Thoracic aorta (tissue), 2 donors: ENCODE results near the gene NLRP12. TPM values are rescaled to one million over a fixed set of nuclear protein-coding genes. Genes with fewer than 3 reads are reported as not detected.
"Not testable (repeated sequence)": the region's sequence is repeated elsewhere in the genome, so short reads cannot be mapped to it uniquely, and the experiment has no call there.

Experiments used
- ATAC-seq: fragments of 150-250 bp; one replicate; pipeline ENCODE4 v1.8.0; 2017; ENCODE audit warnings: low read depth; ENCODE audit not compliant: insufficient number of reproducible peaks, low FRiP score
- DNase-seq: peaks from one replicate; pipeline ENCODE4 v3.0.0-alpha.2; 2020; ENCODE audit warnings: low spot score
- H3K27ac ChIP-seq, 2 donors: fragments of 200-600 bp; sonication (generic); 1 replicate in 1 of 2; 2 replicates in 1 of 2; pipeline ENCODE4 v1.5.1; 2016; ENCODE audit warnings: mild to moderate bottlenecking in 2 of 2, moderate library complexity in 2 of 2
- H3K27me3 ChIP-seq: fragments of 200-600 bp; sonication (generic); replicated peaks from 2 replicates; pipeline ENCODE4 v1.6.0; 2016; ENCODE audit warnings: mild to moderate bottlenecking; ENCODE audit not compliant: insufficient read depth
- H3K36me3 ChIP-seq: fragments of 200-600 bp; sonication (generic); one replicate; pipeline ENCODE4 v1.5.1; 2016
- H3K4me1 ChIP-seq, 2 donors: fragments of 200-600 bp; sonication (generic); 1 replicate in 1 of 2; 2 replicates in 1 of 2; pipeline versions ENCODE4 v1.5.1 to v1.6.0; 2016; ENCODE audit warnings: low read depth in 2 of 2, mild to moderate bottlenecking in 1 of 2; ENCODE audit not compliant: control insufficient read depth in 1 of 2
- H3K4me3 ChIP-seq: fragments of 200-600 bp; sonication (generic); 2 replicates; pipeline ENCODE4 v1.5.1; 2016; ENCODE audit warnings: mild to moderate bottlenecking
- H3K9me3 ChIP-seq: fragments of 200-600 bp; sonication (generic); 2 replicates; pipeline ENCODE4 v1.5.1; 2016
- CTCF ChIP-seq: fragments of 200-600 bp; sonication (generic); IDR thresholded peaks from one replicate; pipeline ENCODE4 v1.5.1; 2019; ENCODE audit warnings: antibody characterized with exemption
- total RNA-seq, 2 donors: library from RNA; depleted of rRNA; stranded (reverse); fragments of >200 nt; gene quantifications; one replicate each; pipeline versions ENCODE4 v1.1.0 to v1.2.3, GENCODE V29; 2016

The NLRP12 gene
- total RNA-seq: 1 to 10 TPM; 1.4 to 3.1 TPM

- H3K9me3 ChIP-seq: no peaks in the 10 kb centered on the region
- no peaks in the 10 kb centered on the region for H3K4me1 ChIP-seq
- TF ChIP-seq CTCF: no peak
- H3K36me3 ChIP-seq: no peaks in the 10 kb centered on the region
- H3K27ac ChIP-seq: no peak within 1 kb of the TSS
- H3K4me3 ChIP-seq: peak within 1 kb of the TSS; percentile 48
- DNase-seq (no peak), ATAC-seq (no peak)
- no peaks in the 10 kb centered on the region for H3K27me3 ChIP-seq
These were observed at the start of gene NLRP12 for GRCh38 chr19:53824134-53824611. Gene NLRP12, minus strand, starts transcription at chr19:53824314. Its CDS starts 140 bp downstream, at chr19:53824174.

GRCh38 chr19:53872762-53873161 is 48.6 kb upstream of the NLRP12 start:
- DNase-seq (no peak), ATAC-seq (no peak)
- H3K4me1 ChIP-seq: peaks cover 26 to 50% of the 10 kb centered on the region in 2 donors
- no peaks in the 10 kb centered on the region for H3K27me3 ChIP-seq
- H3K9me3 ChIP-seq: no peaks in the 10 kb centered on the region
- H3K4me3 ChIP-seq: no peak overlapping the region
- TF ChIP-seq CTCF: no peak
- H3K27ac ChIP-seq: no peak overlapping the region
- H3K36me3 ChIP-seq: peaks cover 44% of the 10 kb centered on the region

GRCh38 chr19:53871454-53871853 is 47.3 kb upstream of the NLRP12 start:
- ATAC-seq (no peak), DNase-seq (no peak)
- no peaks in the 10 kb centered on the region for H3K9me3 ChIP-seq
- H3K27me3 ChIP-seq: no peaks in the 10 kb centered on the region
- H3K4me3 ChIP-seq: no peak overlapping the region
- H3K4me1 ChIP-seq: peaks cover 33 to 58% of the 10 kb centered on the region in 2 donors
- no peak for TF ChIP-seq CTCF
- peaks cover 41% of the 10 kb centered on the region for H3K36me3 ChIP-seq
- H3K27ac ChIP-seq: peak overlapping the region in 1 of 2 donors; percentile 8

- ATAC-seq (no peak), DNase-seq (no peak)
- H3K27me3 ChIP-seq: no peaks in the 10 kb centered on the region
- peak overlapping the region; percentile 94 to 95 for H3K27ac ChIP-seq
- H3K4me3 ChIP-seq: peak overlapping the region; percentile 88
- peaks cover 36 to 62% of the 10 kb centered on the region in 2 donors for H3K4me1 ChIP-seq
- peaks cover 36% of the 10 kb centered on the region for H3K36me3 ChIP-seq
- TF ChIP-seq CTCF: no peak
- H3K9me3 ChIP-seq: no peaks in the 10 kb centered on the region
These were observed 46.4 kb upstream of the NLRP12 start for GRCh38 chr19:53870485-53870844.

GRCh38 chr19:53869805-53870484 is 45.8 kb upstream of the NLRP12 start:
- H3K9me3 ChIP-seq, ATAC-seq, DNase-seq, H3K27me3 ChIP-seq: not testable (repeated sequence)
- peaks cover 33% of the 10 kb centered on the region for H3K36me3 ChIP-seq
- peaks cover 34 to 59% of the 10 kb centered on the region in 2 donors for H3K4me1 ChIP-seq
- H3K4me3 ChIP-seq: peak overlapping the region; percentile 88
- H3K27ac ChIP-seq: peak overlapping the region; percentile 94 to 95
